GM21576 (cell line): ENCODE data around the gene TIE1.
A peak's percentile ranks its signal among the peaks of the same experiment; 100 is the strongest.
"Not testable (repeated sequence)": the region's sequence is repeated elsewhere in the genome, so short reads cannot be mapped to it uniquely, and the experiment has no call there.

Experiments used
- ATAC-seq: cut with Tn5 transposase; IDR thresholded peaks from one replicate; pipeline ENCODE4 v1.9.1; 2021; ENCODE audit warnings: mild to moderate bottlenecking, moderate library complexity; ENCODE audit not compliant: unreplicated experiment

Gene TIE1

DNA sequence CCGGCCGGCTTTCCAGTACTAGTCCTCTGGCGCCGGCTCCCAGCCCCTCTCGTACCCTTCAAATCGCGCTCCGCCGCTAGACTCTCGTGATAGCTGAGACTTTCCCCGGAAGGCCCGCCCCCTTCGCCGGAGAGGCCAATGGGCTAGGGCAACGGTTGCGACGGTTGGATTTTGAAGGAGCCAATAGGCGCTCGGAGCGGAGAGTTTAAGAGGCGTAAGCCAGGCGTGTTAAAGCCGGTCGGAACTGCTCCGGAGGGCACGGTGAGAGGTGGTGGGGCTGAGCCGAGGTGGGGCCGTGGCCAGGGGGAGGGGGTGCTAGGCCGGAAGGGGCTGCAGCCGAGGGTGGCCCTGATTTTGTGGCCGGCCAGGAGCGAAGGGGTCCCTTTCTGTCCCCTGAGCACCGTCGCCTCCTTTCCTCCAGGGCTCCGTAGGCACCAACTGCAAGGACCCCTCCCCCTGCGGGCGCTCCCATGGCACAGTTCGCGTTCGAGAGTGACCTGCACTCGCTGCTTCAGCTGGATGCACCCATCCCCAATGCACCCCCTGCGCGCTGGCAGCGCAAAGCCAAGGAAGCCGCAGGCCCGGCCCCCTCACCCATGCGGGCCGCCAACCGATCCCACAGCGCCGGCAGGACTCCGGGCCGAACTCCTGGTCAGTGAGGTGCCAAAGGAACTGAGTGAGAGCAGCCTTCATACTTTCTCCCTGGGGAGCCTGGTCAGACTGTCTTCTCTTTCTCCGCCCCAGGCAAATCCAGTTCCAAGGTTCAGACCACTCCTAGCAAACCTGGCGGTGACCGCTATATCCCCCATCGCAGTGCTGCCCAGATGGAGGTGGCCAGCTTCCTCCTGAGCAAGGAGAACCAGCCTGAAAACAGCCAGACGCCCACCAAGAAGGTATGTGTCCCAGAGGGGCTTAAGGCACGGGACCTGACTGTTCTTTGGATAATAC, 58.2 kb downstream of the TIE1 start, which contains the start of gene CDC20:
Gene CDC20, plus strand, starts transcription at position 236 of the 948 bp plus-strand sequence. Its CDS starts 235 bp downstream, at position 471.
- ATAC-seq, result peak; percentile 91

DNA sequence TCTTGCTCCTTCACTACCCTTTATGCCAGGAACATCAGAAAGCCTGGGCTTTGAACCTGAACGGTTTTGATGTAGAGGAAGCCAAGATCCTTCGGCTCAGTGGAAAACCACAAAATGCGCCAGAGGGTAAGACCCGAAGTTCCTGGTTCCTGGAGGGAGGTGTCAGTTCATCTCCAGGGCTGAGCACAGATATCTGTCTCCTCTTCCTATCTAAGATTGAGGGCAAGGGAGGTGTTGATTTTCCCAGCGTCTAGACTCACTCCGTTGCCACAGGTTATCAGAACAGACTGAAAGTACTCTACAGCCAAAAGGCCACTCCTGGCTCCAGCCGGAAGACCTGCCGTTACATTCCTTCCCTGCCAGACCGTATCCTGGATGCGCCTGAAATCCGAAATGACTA, 58.9 kb downstream of the TIE1 start:
- no peak for ATAC-seq

DNA sequence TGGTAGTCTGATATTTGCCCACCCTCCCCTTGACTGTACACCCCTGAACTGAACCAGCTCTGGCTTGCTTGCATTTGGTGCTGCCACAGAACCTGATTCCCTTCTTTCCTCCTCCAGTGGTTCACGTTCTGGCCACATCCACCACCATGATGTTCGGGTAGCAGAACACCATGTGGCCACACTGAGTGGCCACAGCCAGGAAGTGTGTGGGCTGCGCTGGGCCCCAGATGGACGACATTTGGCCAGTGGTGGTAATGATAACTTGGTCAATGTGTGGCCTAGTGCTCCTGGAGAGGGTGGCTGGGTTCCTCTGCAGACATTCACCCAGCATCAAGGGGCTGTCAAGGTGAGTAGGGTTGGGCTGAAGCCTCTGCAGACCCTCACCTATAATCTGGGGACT, 59.8 kb downstream of the TIE1 start:
- ATAC-seq, result no peak

DNA sequence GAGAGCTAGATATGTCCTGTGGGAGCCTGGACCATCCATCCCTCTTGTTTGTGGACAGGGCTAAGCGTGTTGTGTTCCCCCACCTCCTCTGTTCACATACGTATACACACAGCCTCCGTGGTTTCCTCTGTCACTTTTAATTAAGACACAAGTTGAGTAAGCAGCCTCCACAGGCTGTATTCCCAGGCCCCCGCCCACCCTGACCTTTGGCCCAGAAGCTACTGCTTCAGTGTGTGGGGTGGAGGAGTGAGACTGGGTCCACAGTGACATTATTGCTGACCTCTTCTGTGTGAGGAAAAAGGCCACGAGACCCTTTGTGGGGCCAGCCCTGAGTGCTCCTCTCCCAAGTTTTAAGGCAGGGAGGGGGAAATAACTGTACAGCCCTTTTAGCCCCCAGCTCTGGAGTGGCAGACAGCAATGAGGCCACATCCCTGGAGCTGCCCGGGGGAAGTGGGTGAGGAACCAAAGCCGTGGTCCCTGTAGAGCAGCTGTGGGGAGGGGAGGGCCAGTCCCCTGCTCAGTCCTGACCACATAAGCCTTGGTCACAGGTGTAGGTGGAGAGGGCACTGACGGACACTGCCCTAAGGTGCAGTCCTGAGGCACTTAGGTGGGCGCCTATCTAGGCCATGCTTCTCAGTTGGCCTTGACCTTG, 62.6 kb downstream of the TIE1 start:
- no peak for ATAC-seq

DNA sequence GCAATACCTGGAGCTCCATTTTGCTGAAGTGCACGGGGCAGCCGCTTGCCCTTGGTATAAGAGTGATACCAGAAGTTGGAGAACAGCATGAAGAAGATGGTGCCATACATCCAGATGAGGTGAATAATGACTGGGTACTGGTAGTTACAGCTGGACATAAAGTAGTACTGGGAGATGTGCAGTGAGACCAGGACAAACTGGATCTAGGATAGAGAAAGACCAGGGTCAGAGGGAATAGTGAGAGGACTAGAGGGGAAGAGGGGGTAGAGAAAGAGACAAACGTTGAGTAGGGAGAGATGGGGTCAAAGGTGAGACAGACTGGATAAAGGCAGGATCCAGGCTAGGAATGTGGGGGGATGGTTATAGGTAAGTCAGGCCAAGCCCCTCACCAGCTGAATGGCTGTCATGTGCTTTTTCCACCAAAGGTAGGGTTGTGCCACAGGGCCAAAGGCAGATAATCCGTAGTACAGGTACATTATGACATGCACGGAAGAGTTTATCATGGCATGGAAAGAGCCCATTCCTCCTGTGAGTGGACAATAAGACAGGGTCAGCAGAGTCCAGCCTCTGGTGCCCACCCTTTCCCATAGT, 63.2 kb downstream of the TIE1 start:
- no peak for ATAC-seq

DNA sequence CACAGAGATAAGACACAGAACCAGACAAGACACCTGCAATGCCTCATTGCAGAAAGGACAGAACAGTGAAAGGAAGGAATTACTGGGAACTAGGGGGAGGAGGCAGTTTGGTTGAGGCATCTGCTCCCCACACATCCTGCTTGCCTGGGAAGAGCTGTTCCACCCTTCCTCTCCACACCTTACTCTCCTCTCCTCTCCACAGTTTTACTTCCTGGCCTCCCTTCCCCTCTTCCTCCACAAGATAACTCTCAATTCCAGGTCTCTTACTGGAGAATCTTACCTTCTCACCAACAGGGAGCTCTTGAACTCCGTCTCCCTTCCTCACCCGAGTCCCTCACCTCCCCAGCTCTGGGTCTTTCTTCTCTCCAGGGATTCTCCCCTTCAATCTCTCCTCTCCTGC, 64.9 kb downstream of the TIE1 start:
- ATAC-seq, result no peak

DNA sequence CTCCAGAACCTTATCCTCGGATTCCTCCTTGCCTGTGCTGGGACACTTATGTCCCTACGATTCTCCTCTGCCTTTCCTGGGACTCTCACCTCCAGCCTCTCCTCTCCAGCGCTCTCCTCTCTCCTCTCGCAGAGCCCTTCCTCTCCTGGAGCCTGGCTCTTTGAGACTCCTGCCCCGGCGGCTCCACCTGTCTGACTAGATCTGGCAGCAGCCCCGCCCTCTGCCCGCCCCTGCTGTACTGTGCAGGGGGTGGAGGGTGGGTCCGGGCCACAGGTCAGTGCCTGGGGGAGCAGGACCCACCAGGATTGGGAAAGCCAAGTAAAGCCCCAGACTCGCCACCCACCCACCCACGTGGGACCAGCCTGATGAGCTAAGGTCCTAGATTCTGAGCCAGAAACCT, 65.4 kb downstream of the TIE1 start:
- no peak for ATAC-seq

DNA sequence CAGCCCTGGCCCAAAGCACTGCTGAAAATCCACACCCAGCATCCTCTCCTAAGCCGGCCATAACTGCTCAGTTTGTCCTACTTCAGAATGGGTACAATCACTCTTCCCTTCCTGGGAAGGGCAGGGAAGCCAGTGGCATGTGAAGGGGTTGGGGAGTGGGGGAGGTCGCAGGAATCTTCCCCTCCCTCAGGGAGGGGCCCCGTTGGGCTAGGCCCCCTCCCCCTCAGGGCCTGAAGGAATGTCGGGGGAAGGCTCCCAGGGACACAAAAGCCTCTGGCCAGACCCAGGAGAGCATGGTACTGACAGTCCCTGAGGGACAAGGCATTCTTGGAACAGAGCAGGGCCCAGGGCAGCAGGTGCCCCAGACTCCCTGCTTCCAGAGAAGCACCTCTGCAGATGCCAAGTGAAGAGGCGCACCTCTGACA, 65.8 kb downstream of the TIE1 start:
- ATAC-seq, result no peak

DNA sequence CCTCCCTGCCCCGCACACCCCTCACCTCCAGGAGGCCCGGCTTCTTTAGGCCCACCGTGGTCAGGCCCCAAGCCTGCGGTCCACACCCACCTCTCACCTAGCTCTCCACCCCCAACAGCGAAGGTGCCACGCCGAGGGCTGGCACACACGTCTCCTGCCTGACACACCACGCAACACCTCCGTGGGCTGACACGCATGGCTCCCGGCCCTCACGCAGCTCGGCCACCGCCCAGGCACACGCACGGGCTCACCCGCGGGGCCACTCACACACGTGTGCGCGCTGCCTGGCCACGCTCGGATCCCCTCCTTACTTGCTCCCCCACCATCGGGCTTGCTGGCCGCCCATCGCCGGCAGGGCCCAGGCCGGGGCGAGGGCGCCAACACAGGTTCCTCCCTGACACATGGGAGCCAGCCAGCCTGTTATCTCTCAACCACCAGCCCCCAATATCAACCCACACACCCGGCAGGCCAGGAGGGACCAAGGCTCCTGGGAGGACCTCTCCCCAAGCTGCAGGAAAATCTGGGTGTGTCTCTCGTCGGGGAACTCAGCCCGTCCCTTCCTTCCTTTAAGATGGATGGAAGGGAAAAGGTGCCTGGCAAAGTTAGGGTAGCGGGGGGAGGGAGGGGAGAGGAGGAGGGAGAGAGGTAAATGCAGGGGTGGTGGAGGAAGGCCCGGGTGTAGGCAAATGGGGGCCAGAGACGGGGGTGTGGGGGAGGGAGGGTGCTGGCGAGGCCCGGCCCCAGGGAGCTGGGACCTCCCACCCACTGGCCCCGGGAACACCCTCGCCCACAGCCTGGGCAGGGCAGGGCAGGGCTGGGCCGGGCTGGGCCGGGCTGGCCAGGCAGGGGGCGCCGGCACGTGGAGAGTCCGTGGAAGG, 66.5 kb downstream of the TIE1 start:
- peak; percentile 35 for ATAC-seq

DNA sequence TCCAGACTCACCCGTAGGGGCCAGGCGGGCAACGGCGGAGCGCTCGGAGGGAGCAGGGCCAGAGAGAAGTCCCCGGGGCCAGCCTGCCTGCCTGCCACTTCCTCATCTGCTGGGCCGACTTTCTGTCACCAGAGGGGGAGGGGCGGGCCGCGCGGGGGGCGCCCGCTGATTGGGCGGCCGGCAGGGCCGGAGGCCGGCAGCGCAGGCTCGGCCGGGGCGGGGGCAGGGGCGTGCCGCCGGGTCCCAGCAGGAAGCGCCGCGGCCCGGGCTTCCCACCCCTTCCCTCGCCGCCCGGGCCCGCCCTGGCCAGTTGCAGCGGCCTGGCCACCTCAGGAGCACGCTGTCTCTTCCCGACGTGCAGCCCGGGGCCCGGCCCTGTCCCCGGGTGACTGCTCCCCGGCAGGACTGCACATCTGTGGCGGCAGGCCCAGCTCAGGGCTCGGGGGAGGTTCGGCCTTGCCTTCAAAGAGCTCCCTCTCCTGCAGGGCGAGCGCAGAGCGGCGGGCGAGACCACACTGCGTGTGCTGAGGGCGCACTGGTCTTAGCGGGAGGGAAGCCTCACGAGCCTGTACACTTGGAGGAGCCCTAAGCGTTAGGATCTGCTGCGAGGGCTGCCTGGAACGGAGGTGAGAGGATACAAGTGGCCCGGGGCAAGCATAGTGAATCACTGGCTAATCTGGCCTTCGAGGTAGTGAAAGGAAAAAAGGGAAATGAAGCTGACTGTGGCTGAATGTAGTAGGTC, 67.3 kb downstream of the TIE1 start, which contains the start of gene ELOVL1:
Gene ELOVL1, minus strand, starts transcription at position 108 of the 742 bp plus-strand sequence. CDS start 2,402 bp downstream, outside the sequence.
- peak; percentile 68 for ATAC-seq

DNA sequence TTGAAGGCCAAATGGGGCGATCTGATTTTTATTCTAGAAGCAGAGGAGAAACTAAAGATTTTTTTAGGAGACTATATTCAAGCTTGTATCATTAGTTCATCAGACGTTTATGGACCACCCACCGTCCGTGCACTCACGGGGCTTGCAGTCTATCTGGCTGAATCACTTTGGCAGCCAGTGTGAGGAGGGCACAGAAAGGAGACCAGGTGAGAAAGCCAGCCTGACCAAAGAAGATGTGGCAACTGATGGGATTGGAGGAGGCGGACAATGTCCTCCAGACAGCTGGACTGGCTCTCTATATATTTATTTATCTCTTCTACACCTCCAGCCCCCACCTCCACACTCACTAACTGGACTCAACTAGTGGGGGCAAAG, 67.9 kb downstream of the TIE1 start:
- ATAC-seq, result no peak

DNA sequence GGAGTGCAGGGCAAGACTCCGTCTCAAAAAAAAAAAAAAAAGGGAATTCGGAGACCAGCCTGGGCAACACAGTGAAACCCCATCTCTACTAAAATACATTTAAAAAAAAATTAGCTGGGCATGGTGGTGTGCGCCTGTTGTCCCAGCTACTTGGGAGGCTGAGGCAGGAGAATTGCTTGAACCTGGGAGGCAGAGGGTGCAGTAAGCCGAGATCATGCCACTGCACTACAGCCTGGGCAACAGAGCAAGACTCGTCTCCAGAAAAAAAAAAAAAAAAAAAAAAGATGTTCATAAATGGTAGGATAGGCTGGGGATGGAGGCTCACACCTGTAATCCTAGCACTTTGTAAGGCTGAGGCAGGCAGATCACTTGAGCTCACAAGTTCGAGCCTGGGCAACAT, 69.0 kb downstream of the TIE1 start:
- ATAC-seq, result not testable (repeated sequence)

DNA sequence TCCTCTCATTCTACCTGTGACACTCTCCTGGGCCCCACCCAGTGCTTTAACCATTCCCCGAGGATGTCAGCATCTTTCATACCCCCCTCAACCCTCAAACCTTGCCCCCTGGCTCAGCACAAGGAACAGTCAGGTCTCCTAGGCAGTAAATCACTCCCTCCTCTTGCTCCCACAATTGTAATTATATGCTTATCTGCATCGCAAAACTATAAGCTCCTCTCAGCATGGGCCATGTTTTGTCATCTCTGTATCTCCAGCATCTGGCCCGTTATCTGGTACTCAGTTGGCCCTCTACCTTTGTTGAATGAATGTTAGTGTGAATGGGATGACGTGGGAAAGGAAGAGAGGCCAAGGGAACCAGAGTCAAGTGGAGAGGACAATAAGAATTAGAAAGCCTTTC, 69.8 kb downstream of the TIE1 start:
- ATAC-seq, result no peak

DNA sequence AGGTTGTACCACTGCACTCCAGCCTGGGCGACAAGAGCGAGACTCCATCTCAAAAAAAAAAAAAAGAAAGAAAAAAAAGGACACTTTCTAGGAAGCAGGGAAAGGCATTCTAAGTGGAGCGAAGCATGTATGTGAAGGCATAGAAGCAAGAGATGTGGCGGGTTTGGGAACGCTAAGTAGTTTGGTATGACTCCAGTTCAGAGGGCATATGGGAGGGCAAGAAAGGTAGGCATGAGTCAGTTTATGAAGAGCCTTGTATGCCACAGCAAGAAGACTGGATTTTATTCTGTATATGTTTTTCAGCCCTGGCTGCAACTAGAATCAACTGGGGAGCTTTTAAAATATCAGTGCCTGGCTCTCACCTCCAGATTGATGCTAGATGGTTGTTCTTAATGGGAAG, 71.4 kb downstream of the TIE1 start:
- no peak for ATAC-seq
